H1 (cell line): ENCODE results near the gene SLCO4C1. TPM values are rescaled to one million over a fixed set of nuclear protein-coding genes. Genes with fewer than 3 reads are reported as not detected.

Source experiments
- CTCF ChIA-PET: fragments of 300-600 bp; sonication (Branson Sonifier 250); formaldehyde crosslinking; loops from one replicate; lab custom pipeline; 2021; ENCODE audit not compliant: partially characterized antibody; lab: Charles Lee
- POLR2A ChIA-PET: fragments of 300-600 bp; sonication (Branson Sonifier 250); formaldehyde crosslinking; loops from one replicate; lab custom pipeline; 2021; ENCODE audit warnings: inconsistent platforms; ENCODE audit not compliant: partially characterized antibody; lab: Charles Lee
- DNase-seq, 2 experiments: peaks; one replicate each; pipeline versions ENCODE4 v3.0.0 to v3.0.0-alpha.2; 2010 to 2022; ENCODE audit warnings: low spot score in 2 of 2, low read depth in 1 of 2, mixed read lengths in 1 of 2
- FAIRE-seq: peaks from 2 replicates; lab custom pipeline; 2011; peaks lifted over from hg19 to GRCh38; lab: Jason Lieb, UNC
- H2AFZ ChIP-seq: 2 replicates; pipeline ENCODE4 v1.8.1; 2012; ENCODE audit warnings: low read length, inconsistent platforms
- H2AK5ac ChIP-seq: 2 replicates; pipeline ENCODE4 v1.6.1; 2013; ENCODE audit warnings: low read depth, low read length
- H2BK120ac ChIP-seq: replicated peaks from 2 replicates; pipeline ENCODE3; 2013; ENCODE audit warnings: low read depth, low read length, inconsistent platforms
- H2BK12ac ChIP-seq: 2 replicates; pipeline ENCODE4 v1.6.1; 2013; ENCODE audit warnings: low read depth, low read length
- H2BK15ac ChIP-seq: 2 replicates; pipeline ENCODE4 v1.6.1; 2013; ENCODE audit warnings: low read length
- H2BK20ac ChIP-seq: 2 replicates; pipeline ENCODE4 v1.6.1; 2013; ENCODE audit warnings: low read length
- H2BK5ac ChIP-seq: 2 replicates; pipeline ENCODE4 v1.6.1; 2013; ENCODE audit warnings: low read depth, low read length
- H3K14ac ChIP-seq: 2 replicates; pipeline ENCODE4 v1.6.1; 2013; ENCODE audit warnings: inconsistent platforms; ENCODE audit not compliant: insufficient read length
- H3K18ac ChIP-seq: 2 replicates; pipeline ENCODE4 v1.6.1; 2013; ENCODE audit warnings: low read length; ENCODE audit errors: extremely low read depth
- H3K23ac ChIP-seq: 2 replicates; pipeline ENCODE4 v1.6.1; 2013; ENCODE audit warnings: inconsistent platforms; ENCODE audit not compliant: insufficient read length
- H3K23me2 ChIP-seq: 2 replicates; pipeline ENCODE4 v1.6.1; 2013; ENCODE audit warnings: low read depth, low read length
- H3K27ac ChIP-seq: 2 replicates; pipeline ENCODE4 v1.6.1; 2011; ENCODE audit warnings: low read depth, low read length, inconsistent platforms
- H3K27me3 ChIP-seq, 4 experiments: replicated peaks in 1 of 4; 1 replicate in 1 of 4; 2 replicates in 3 of 4; pipeline versions ENCODE4 v1.6.1 to v1.8.1; 2011 to 2013; ENCODE audit warnings: low read length in 3 of 4, mild to moderate bottlenecking in 3 of 4, inconsistent platforms in 2 of 4, mixed read lengths in 2 of 4, moderate library complexity in 1 of 4; ENCODE audit not compliant: control insufficient read depth in 3 of 4, insufficient read depth in 3 of 4; ENCODE audit errors: extremely low read depth in 1 of 4
- H3K36me3 ChIP-seq, 4 experiments: 2 replicates each; pipeline versions ENCODE4 v1.6.1 to v1.8.1; 2011 to 2013; ENCODE audit warnings: mild to moderate bottlenecking in 4 of 4, low read length in 3 of 4, moderate library complexity in 2 of 4, control low read depth in 1 of 4, inconsistent platforms in 1 of 4; ENCODE audit not compliant: insufficient read depth in 4 of 4, control insufficient read depth in 2 of 4
- H3K4ac ChIP-seq: replicated peaks from 2 replicates; pipeline ENCODE3; 2013; ENCODE audit warnings: low read length, low read depth, mixed read lengths, inconsistent platforms; ENCODE audit not compliant: insufficient read length
- H3K4me1 ChIP-seq, 4 experiments: replicated peaks in 1 of 4; 1 replicate in 1 of 4; 2 replicates in 3 of 4; pipeline versions ENCODE4 v1.6.1 to v1.8.1; 2011 to 2013; ENCODE audit warnings: low read length in 3 of 4, inconsistent platforms in 2 of 4, mixed read lengths in 1 of 4; ENCODE audit not compliant: insufficient read depth in 4 of 4, control insufficient read depth in 3 of 4
- H3K4me2 ChIP-seq, 2 experiments: 2 replicates each; pipeline versions ENCODE4 v1.6.1 to v1.8.1; 2011 to 2013; ENCODE audit warnings: low read depth in 2 of 2, low read length in 2 of 2, control low read depth in 1 of 2, inconsistent platforms in 1 of 2, mild to moderate bottlenecking in 1 of 2; ENCODE audit not compliant: insufficient read depth in 1 of 2
- H3K4me3 ChIP-seq, 4 experiments: fragments of 200-600, 300-600 bp in 1 of 4; sonication (generic), shearing (Covaris generic), sonication (Bioruptor Twin) in 1 of 4; 2 replicates each; pipeline versions ENCODE4 v1.5.1 to v1.8.1; 2011 to 2016; ENCODE audit warnings: low read length in 4 of 4, low read depth in 3 of 4, control low read depth in 2 of 4, inconsistent platforms in 2 of 4, mild to moderate bottlenecking in 2 of 4, mixed read lengths in 1 of 4, moderate library complexity in 1 of 4; ENCODE audit not compliant: insufficient read depth in 2 of 4; ENCODE audit errors: extremely low read depth in 1 of 4
- H3K56ac ChIP-seq: replicated peaks from 2 replicates; pipeline ENCODE3; 2013; ENCODE audit warnings: low read depth, mild to moderate bottlenecking, mixed read lengths, low read length, inconsistent platforms; ENCODE audit not compliant: insufficient read length
- H3K79me1 ChIP-seq: 2 replicates; pipeline ENCODE4 v1.6.1; 2013; ENCODE audit warnings: low read depth, low read length, control low read depth
- H3K79me2 ChIP-seq, 2 experiments: 2 replicates each; pipeline versions ENCODE4 v1.6.1 to v1.8.1; 2012 to 2013; ENCODE audit warnings: low read length in 2 of 2, mild to moderate bottlenecking in 2 of 2, inconsistent platforms in 1 of 2; ENCODE audit not compliant: insufficient read depth in 2 of 2, control insufficient read depth in 1 of 2
- H3K9ac ChIP-seq, 4 experiments: replicated peaks in 1 of 4; 1 replicate in 1 of 4; 2 replicates in 3 of 4; pipeline versions ENCODE4 v1.6.1 to v1.8.1; 2011 to 2013; ENCODE audit warnings: low read depth in 3 of 4, low read length in 3 of 4, control low read depth in 2 of 4, mild to moderate bottlenecking in 2 of 4, moderate library complexity in 2 of 4, inconsistent platforms in 1 of 4; ENCODE audit errors: extremely low read depth in 1 of 4
- H3K9me3 ChIP-seq, 2 experiments: 2 replicates each; pipeline versions ENCODE4 v1.6.1 to v1.8.1; 2012 to 2013; ENCODE audit warnings: mild to moderate bottlenecking in 2 of 2, moderate library complexity in 2 of 2, control low read depth in 1 of 2, inconsistent platforms in 1 of 2, low read depth in 1 of 2, low read length in 1 of 2, mixed read lengths in 1 of 2; ENCODE audit not compliant: insufficient read depth in 2 of 2
- H4K20me1 ChIP-seq, 2 experiments: replicated peaks in 1 of 2; 2 replicates each; pipeline versions ENCODE3 to v1.8.1; 2011 to 2013; ENCODE audit warnings: inconsistent platforms in 2 of 2, low read length in 2 of 2, mild to moderate bottlenecking in 1 of 2; ENCODE audit not compliant: insufficient read depth in 2 of 2, control insufficient read depth in 1 of 2
- H4K5ac ChIP-seq: 2 replicates; pipeline ENCODE4 v1.6.1; 2013; ENCODE audit warnings: low read length, low read depth, mixed read lengths, inconsistent platforms; ENCODE audit not compliant: insufficient read length
- H4K8ac ChIP-seq: 2 replicates; pipeline ENCODE4 v1.8.0; 2013; ENCODE audit warnings: mild to moderate bottlenecking, moderate library complexity, low read length, inconsistent platforms; ENCODE audit not compliant: insufficient read depth; ENCODE audit errors: extremely low read depth
- H4K91ac ChIP-seq: replicated peaks from 2 replicates; pipeline ENCODE3; 2013; ENCODE audit warnings: low read length, mixed read lengths, inconsistent platforms; ENCODE audit not compliant: insufficient read length
- ASH2L ChIP-seq: fragments of 200-600, 300-600 bp; sonication (generic); IDR thresholded peaks from one replicate; pipeline ENCODE4 v1.7.1; 2017; ENCODE audit warnings: low read length
- BACH1 ChIP-seq: IDR thresholded peaks from 2 replicates; pipeline ENCODE4 v1.6.1; 2012; ENCODE audit warnings: low read length, improper control_type of control experiment
- CBX5 ChIP-seq: fragments of 300-800, 300-1000 bp; sonication (generic); IDR thresholded peaks from 2 replicates; pipeline ENCODE4 v1.7.1; 2016; ENCODE audit warnings: antibody characterized with exemption, low read length, low read depth
- MAFK ChIP-seq: IDR thresholded peaks from 2 replicates; pipeline ENCODE4 v1.6.1; 2012; ENCODE audit warnings: low read depth, mild to moderate bottlenecking, improper control_type of control experiment, low read length
- NRF1 ChIP-seq: IDR thresholded peaks from 2 replicates; pipeline ENCODE4 v1.6.1; 2011; ENCODE audit warnings: mild to moderate bottlenecking, low read depth, low read length, improper control_type of control experiment
- POLR2A ChIP-seq, 2 experiments: IDR thresholded peaks; 1 replicate in 1 of 2; 2 replicates in 1 of 2; pipeline ENCODE4 v1.6.1; 2011; ENCODE audit warnings: low read depth in 2 of 2, low read length in 2 of 2, mild to moderate bottlenecking in 2 of 2; ENCODE audit errors: control extremely low read depth in 1 of 2
- POLR2AphosphoS5 ChIP-seq: IDR thresholded peaks from 2 replicates; pipeline ENCODE4 v1.6.1; 2011; ENCODE audit warnings: low read depth, low read length
- RAD21 ChIP-seq, 2 experiments: IDR thresholded peaks in 1 of 2; conservative IDR thresholded peaks in 1 of 2; 2 replicates each; pipeline ENCODE4 v1.6.1; 2011; ENCODE audit warnings: low read depth in 2 of 2, low read length in 2 of 2, improper control_type of control experiment in 1 of 2, inconsistent platforms in 1 of 2, mild to moderate bottlenecking in 1 of 2, moderate library complexity in 1 of 2
- RNF2 ChIP-seq: fragments of 200-900, 300-1000 bp; sonication (generic); IDR thresholded peaks from 2 replicates; pipeline ENCODE4 v1.7.1; 2016; ENCODE audit warnings: borderline replicate concordance, low read depth, mild to moderate bottlenecking, antibody characterized with exemption, low read length; ENCODE audit not compliant: poor library complexity, severe bottlenecking; ENCODE audit errors: missing control alignments
- RXRA ChIP-seq: IDR thresholded peaks from 2 replicates; pipeline ENCODE4 v1.6.1; 2011; ENCODE audit warnings: low read depth, mild to moderate bottlenecking, low read length, moderate library complexity; ENCODE audit not compliant: insufficient read depth
- SIRT6 ChIP-seq: IDR thresholded peaks from one replicate; pipeline ENCODE4 v1.7.1; 2012; ENCODE audit warnings: low read length, inconsistent platforms
- TAF7 ChIP-seq: optimal IDR thresholded peaks from 2 replicates; pipeline ENCODE3; 2011; ENCODE audit warnings: low read depth, mild to moderate bottlenecking, inconsistent platforms, low read length, moderate library complexity, borderline replicate concordance
- TEAD4 ChIP-seq: IDR thresholded peaks from 2 replicates; pipeline ENCODE4 v1.6.1; 2012; ENCODE audit warnings: low read depth, low read length, inconsistent platforms, mixed read lengths
- YY1 ChIP-seq: IDR thresholded peaks from 2 replicates; pipeline ENCODE4 v1.6.1; 2011; ENCODE audit warnings: low read depth, mild to moderate bottlenecking, low read length
- WGBS, 2 experiments: shearing (Covaris generic) in 1 of 2; methylation state at CpG; one replicate each; pipeline versions ENCODE4 v1.1.6 to v1.1.7; 2013 to 2015; ENCODE audit warnings: low lambda C conversion rate in 2 of 2, mixed read lengths in 2 of 2, inconsistent platforms in 1 of 2, low coverage in 1 of 2, missing lambda C conversion rate in 1 of 2; ENCODE audit not compliant: insufficient replicate concordance in 2 of 2, insufficient coverage in 1 of 2, insufficient read length in 1 of 2; ENCODE audit errors: extremely low coverage in 1 of 2, missing lambda C conversion rate in 1 of 2; 5-methylcytosine and 5-hydroxymethylcytosine counted together
- polyA plus RNA-seq, 7 experiments: library from polyadenylated mRNA; depleted of rRNA in 3 of 7; stranded (reverse) in 5 of 7; unstranded in 2 of 7; fragments of >200 nt in 5 of 7; fragments of 200-250 nt in 2 of 7; gene quantifications; 1 replicate in 5 of 7; 2 replicates in 1 of 7; 4 replicates in 1 of 7; pipeline versions ENCODE4 v1.2.1 to v1.2.3, GENCODE V29; 2011 to 2013; ENCODE audit warnings: missing spikeins in 2 of 7, mixed read lengths in 2 of 7
- total RNA-seq: library from RNA; stranded (reverse); fragmentation: NEBNext Ultra II Directional; extraction: Animal tissue kit (Norgen Biotek cat#: 25700); gene quantifications from 2 replicates; pipeline ENCODE4 v1.2.1, GENCODE V29; 2021
- TF ChIP-seq, protein P1 (sequence below): IDR thresholded peaks from 2 replicates; pipeline ENCODE4 v1.6.1; 2012; ENCODE audit warnings: inconsistent platforms

SLCO4C1 gene
- total and polyA plus RNA-seq, 2 of the 8 experiments (the other 6 are each of a cell fraction or from before 2014, with no cell fraction given) = 1.3 to 4.9 TPM

GRCh38 chr5:102226321-102226720 lies 69.8 kb downstream of the SLCO4C1 start:
- Histone ChIP-seq H2BK12ac (no peak overlapping the region), H3K79me2 (no peaks in the 10 kb centered on the region), H3K23me2 (no peaks in the 10 kb centered on the region), H3K27ac (no peak overlapping the region), H2BK15ac (no peak overlapping the region), H4K5ac (no peak overlapping the region), H3K9ac (no peak overlapping the region), H3K56ac (no peak overlapping the region), H4K91ac (no peak overlapping the region), H4K20me1 (no peaks in the 10 kb centered on the region), H3K36me3 (0 out of 8 replicates have a peak, but pooled peaks cover 0 to 2% (median 0%) of the 10 kb centered on the region in 4 experiments), H3K4ac (no peak overlapping the region), H2BK5ac (no peak overlapping the region), H3K14ac (no peak overlapping the region), H3K23ac (no peak overlapping the region), H3K4me2 (no peak overlapping the region), H2BK20ac (no peak overlapping the region), H3K9me3 (no peaks in the 10 kb centered on the region; a peak in 2 of 4 replicates), H3K27me3 (no peaks in the 10 kb centered on the region), H3K4me1 (no peaks in the 10 kb centered on the region), H2AK5ac (no peak overlapping the region), H2AFZ (no peak overlapping the region), H4K8ac (no peak overlapping the region), H3K18ac (no peak overlapping the region), H3K79me1 (no peaks in the 10 kb centered on the region), H3K4me3 (no peak overlapping the region), H2BK120ac (no peak overlapping the region)
- POLR2A ChIA-PET = no interaction called here
- WGBS, 2 experiments = 100% methylated on average over 1 of the region's 1 CpG; no CpG with 5 or more reads in 1 of the 2 experiments
- no peak for DNase-seq
- no peak for FAIRE-seq
- CTCF ChIA-PET = interaction anchor here (1.1 to 2.5 kb wide), 2 partner anchors 70 to 284 kb away, joined by 3 to 10 read pairs; partner anchors contain the start of gene SLCO4C1
- no peak for TF ChIP-seq MAFK
- TF ChIP-seq POLR2AphosphoS5 = no peak
- TF ChIP-seq ASH2L = no peak
- no peak for TF ChIP-seq NRF1
- no peak for TF ChIP-seq CBX5
- TF ChIP-seq TEAD4 = no peak
- no peak for TF ChIP-seq YY1
- no peak for TF ChIP-seq BACH1
- TF ChIP-seq RXRA = no peak
- TF ChIP-seq, protein P1, sequence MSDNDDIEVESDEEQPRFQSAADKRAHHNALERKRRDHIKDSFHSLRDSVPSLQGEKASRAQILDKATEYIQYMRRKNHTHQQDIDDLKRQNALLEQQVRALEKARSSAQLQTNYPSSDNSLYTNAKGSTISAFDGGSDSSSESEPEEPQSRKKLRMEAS = no peak
- no peak for TF ChIP-seq SIRT6
- no peak for TF ChIP-seq RNF2
- no peak for TF ChIP-seq POLR2A (IDR thresholded peaks at IDR 0.05; ENCODE audit: control extremely low read depth in 1 of 2, low read depth in 2 of 2, low read length in 2 of 2)
- TF ChIP-seq RAD21 (IDR thresholded peaks at IDR 0.05 in 1 of 2, conservative IDR thresholded peaks at IDR 0.05 in 1 of 2; ENCODE audit: low read depth in 2 of 2, low read length in 2 of 2) = no peak
- no peak for TF ChIP-seq TAF7
